Measurements from ENCODE around the gene TEX29. TPM values are rescaled to one million over a fixed set of nuclear protein-coding genes. Genes with fewer than 3 reads are reported as not detected.

The TEX29 gene
- total and polyA plus RNA-seq, 9 of the 15 experiments (the other 6 are each of a cell fraction or from before 2014, with no cell fraction given) = 0.11 TPM; not detected in 7

GRCh38 chr13:111295886-111296285 lies 24.6 kb upstream of the TEX29 start:
- in situ Hi-C loops (cut with MboI) (no loop called here), intact Hi-C loops (cut with micrococcal nuclease) (no loop called here)
- Histone ChIP-seq H3K9me1 (ENCODE audit: control insufficient read depth, insufficient read depth, low read length) (no peaks in the 10 kb centered on the region), H3K79me2 (ENCODE audit: control insufficient read depth, insufficient read depth, low read length) (no peaks in the 10 kb centered on the region), H2AFZ (ENCODE audit: low read depth, low read length) (no peak overlapping the region), H3K4me1 (replicated peaks in 1 of 2; ENCODE audit: control insufficient read depth in 2 of 2, insufficient read depth in 2 of 2, low read length in 2 of 2) (no peaks in the 10 kb centered on the region; a peak in 1 of 5 replicates), H3K4me3 (no peak overlapping the region), H3K27ac (ENCODE audit: extremely low read depth, low read depth, low read length) (no peak overlapping the region), H3K4me2 (ENCODE audit: insufficient read depth, low read length) (no peak overlapping the region), H3K9me3 (replicated peaks; ENCODE audit: control insufficient read depth, insufficient read depth, low read depth, low read length) (no peaks in the 10 kb centered on the region), H3K9ac (ENCODE audit: insufficient read depth in 1 of 2, low read depth in 2 of 2, low read length in 2 of 2) (no peak overlapping the region), H3K27me3 (ENCODE audit: control insufficient read depth in 2 of 2, insufficient read depth in 2 of 2, low read length in 2 of 2) (no peaks in the 10 kb centered on the region), H4K20me1 (replicated peaks; ENCODE audit: control insufficient read depth, insufficient read depth, low read length) (no peaks in the 10 kb centered on the region; the same call in 1 of the 2 replicates), H3K36me3 (ENCODE audit: control insufficient read depth, insufficient read depth, low read length) (peaks cover 29% of the 10 kb centered on the region; the same call in 2 of the 3 replicates)
- TF ChIP-seq PHB2 (IDR thresholded peaks at IDR 0.05; ENCODE audit: low read depth) (no peak), TBP (optimal IDR thresholded peaks at IDR 0.05; ENCODE audit: low read depth, low read length) (no peak), ZBTB8A (IDR thresholded peaks at IDR 0.05; ENCODE audit: partially characterized antibody) (no peak), FIP1L1 (IDR thresholded peaks at IDR 0.05; ENCODE audit: low read depth, low read length, poor library complexity, severe bottlenecking) (no peak)
- no TSS peak for BruUV-seq (replicated peaks)
- FAIRE-seq (no peak), DNase-seq (ENCODE audit: extremely low read depth in 1 of 4, low spot score in 3 of 4) (no peak), ATAC-seq (no peak)
- POLR2A ChIA-PET = no interaction called here
- CTCF ChIA-PET (ENCODE audit: low intra/inter-chr PET ratio) = no interaction called here
- WGBS (ENCODE audit: insufficient coverage, low coverage, missing lambda C conversion rate) = 83% methylated on average over 6 of the region's 9 CpGs

- no peak for FAIRE-seq
- no peak overlapping the region for H3K27ac ChIP-seq (ENCODE audit: extremely low read depth, low read depth, low read length)
- no peaks in the 10 kb centered on the region for H3K9me1 ChIP-seq (ENCODE audit: control insufficient read depth, insufficient read depth, low read length)
- no peaks in the 10 kb centered on the region; a peak in 1 of 5 replicates for H3K4me1 ChIP-seq (replicated peaks in 1 of 2; ENCODE audit: control insufficient read depth in 2 of 2, insufficient read depth in 2 of 2, low read length in 2 of 2)
- H3K27me3 ChIP-seq (ENCODE audit: control insufficient read depth in 2 of 2, insufficient read depth in 2 of 2, low read length in 2 of 2) = no peaks in the 10 kb centered on the region
- TF ChIP-seq HMG20B (CRISPR knock-in tag; IDR thresholded peaks at IDR 0.05) (no peak), THRB (CRISPR knock-in tag; conservative IDR thresholded peaks at IDR 0.05) (no peak), ILF3 (IDR thresholded peaks at IDR 0.05; ENCODE audit: borderline replicate concordance) (no peak), CBX5 (IDR thresholded peaks at IDR 0.05; ENCODE audit: borderline replicate concordance, low read depth) (no peak), ZNF764 (CRISPR knock-in tag; IDR thresholded peaks at IDR 0.05; ENCODE audit: low read depth) (no peak), ZNF311 (CRISPR knock-in tag; IDR thresholded peaks at IDR 0.05) (no peak), MEIS2 (IDR thresholded peaks at IDR 0.05; ENCODE audit: partially characterized antibody) (no peak), POU5F1 (IDR thresholded peaks at IDR 0.05; ENCODE audit: borderline replicate concordance, low read depth, low read length, partially characterized antibody) (no peak), MAFF (IDR thresholded peaks at IDR 0.05; ENCODE audit: low read length) (no peak), ZFX (CRISPR knock-in tag; IDR thresholded peaks at IDR 0.05) (no peak), SREBF2 (CRISPR knock-in tag; IDR thresholded peaks at IDR 0.05) (no peak), ZC3H8 (IDR thresholded peaks at IDR 0.05) (no peak)
- POLR2A ChIA-PET = interaction anchor here (0.6 kb wide), 1 partner anchor 10 kb away, joined by 3 read pairs; no protein-coding TSS in a partner anchor
- CTCF ChIA-PET (ENCODE audit: low intra/inter-chr PET ratio) = no interaction called here
- H3K4me2 ChIP-seq (ENCODE audit: insufficient read depth, low read length) = no peak overlapping the region
- no peaks in the 10 kb centered on the region for H3K9me3 ChIP-seq (replicated peaks; ENCODE audit: control insufficient read depth, insufficient read depth, low read depth, low read length)
- intact Hi-C loops (cut with micrococcal nuclease) = no loop called here
- no peak for ATAC-seq
- peaks cover 30% of the 10 kb centered on the region; the same call in 2 of the 3 replicates for H3K36me3 ChIP-seq (ENCODE audit: control insufficient read depth, insufficient read depth, low read length)
- DNase-seq (ENCODE audit: extremely low read depth in 1 of 4, low spot score in 3 of 4) = no peak
- no peak overlapping the region for H3K9ac ChIP-seq (ENCODE audit: insufficient read depth in 1 of 2, low read depth in 2 of 2, low read length in 2 of 2)
- no TSS peak for BruUV-seq (replicated peaks)
- in situ Hi-C loops (cut with MboI) = no loop called here
- H3K4me3 ChIP-seq = no peak overlapping the region
- no peak overlapping the region for H2AFZ ChIP-seq (ENCODE audit: low read depth, low read length)
- H3K79me2 ChIP-seq (ENCODE audit: control insufficient read depth, insufficient read depth, low read length) = no peaks in the 10 kb centered on the region
- H4K20me1 ChIP-seq (replicated peaks; ENCODE audit: control insufficient read depth, insufficient read depth, low read length) = no peaks in the 10 kb centered on the region; the same call in 1 of the 2 replicates
- 87% methylated on average over 6 of the region's 6 CpGs for WGBS (ENCODE audit: insufficient coverage, low coverage, missing lambda C conversion rate)
Observed at GRCh38 chr13:111296417-111296816, 24.0 kb upstream of the TEX29 start.

All from K562 (cell line).